Limb (tissue), 2 donors: Measurements from ENCODE around the gene BICDL2.
"Not testable (repeated sequence)": the region's sequence is repeated elsewhere in the genome, so short reads cannot be mapped to it uniquely, and the experiment has no call there.

Experiments used
- DNase-seq, 2 donors: peaks; one replicate each; pipeline ENCODE4 v3.0.0-alpha.2; 2016; ENCODE audit errors: extremely low spot score in 2 of 2

BICDL2 gene

DNA sequence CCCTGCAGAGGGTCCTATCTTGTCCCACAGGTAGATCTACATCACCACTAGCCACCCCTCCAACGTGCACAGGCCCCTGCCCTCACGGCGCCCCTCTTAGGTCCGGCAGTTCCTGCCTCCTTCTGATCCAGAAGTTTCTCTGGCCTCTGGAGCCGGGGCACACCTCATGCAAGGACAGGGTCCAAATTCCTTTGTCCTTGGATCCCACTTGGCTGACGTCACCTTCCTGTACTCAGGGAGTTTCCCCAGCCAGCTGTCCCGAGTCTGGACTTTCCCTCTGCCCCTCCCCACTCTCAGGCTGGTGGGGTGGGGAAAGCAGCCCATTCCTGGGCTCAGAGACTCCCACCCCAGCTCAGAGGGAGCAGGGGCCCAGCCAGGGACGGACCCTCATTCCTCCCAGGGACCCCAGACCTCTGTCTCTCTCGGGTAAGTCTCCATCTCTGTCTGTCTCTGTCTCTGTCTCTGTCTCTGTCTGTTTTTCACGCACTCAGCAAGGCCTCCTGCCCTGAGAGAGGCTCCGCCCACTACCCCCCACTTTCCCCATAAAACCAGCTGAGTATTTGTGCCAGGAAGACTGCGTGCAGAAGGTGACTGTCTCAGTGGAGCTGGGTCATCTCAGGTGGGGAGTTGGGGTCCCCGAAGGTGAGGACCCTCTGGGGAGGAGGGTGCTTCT lies 28.5 kb upstream of the BICDL2 start, which contains the start of gene IL32:
TSS of gene IL32 (plus strand) at position 572 of the 673 bp plus-strand sequence. CDS start 172 bp downstream, outside the sequence.
- DNase-seq: peak in 1 of 2 donors; percentile 46

DNA sequence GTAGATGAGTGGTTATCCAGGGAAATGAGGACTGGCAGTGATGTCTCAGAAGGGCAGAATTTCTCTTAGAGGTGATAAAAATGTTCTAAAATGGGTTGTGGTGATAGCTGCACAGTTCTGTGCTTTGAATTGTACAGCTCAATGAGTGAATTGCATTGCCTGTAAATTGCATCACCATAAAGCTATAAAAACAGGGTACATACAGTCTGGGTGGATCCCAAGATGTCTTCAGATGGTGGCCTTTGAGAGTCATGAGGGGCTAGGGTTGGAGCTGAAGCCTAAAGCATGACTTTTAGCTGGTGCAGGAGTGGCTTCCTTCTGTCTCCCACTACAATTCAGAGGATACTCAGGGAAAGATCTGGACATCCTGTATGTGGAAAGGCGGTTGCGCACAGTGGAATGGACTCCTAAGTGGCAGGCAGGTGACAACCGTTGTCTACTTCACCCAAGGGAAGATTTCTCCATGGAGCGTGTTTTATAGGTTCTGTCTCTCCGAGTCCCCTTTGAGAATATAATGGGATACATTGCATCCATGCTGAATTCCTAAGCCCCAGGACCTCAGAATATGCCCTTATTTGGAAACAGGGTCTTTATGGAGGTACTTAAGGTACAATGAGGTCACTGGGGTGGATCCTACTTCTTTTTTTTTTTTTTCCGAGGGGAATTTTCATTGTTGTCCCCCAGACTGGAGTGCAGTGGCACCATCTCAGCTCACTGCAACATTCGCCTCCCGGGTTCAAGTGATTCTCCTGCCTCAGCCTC lies 27.1 kb upstream of the BICDL2 start:
- no peak for DNase-seq

DNA sequence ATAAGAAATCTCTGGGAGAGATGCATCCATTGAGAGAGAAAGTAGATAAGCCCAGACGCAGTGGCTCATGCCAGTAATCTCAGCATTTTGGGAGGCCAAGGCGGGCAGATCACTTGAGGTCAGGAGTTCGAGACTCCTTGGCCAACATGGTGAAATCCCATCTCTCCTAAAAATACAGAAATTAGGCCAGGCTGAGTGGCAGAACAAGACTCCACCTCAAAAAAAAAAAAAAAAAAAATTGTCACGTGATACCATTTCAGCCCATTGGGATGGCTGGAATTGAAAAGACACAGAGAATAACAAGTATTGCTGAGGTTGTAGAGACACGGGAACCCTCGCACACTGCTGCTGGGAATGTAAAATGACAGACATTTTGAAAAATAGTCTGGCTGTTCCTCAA lies 25.8 kb upstream of the BICDL2 start:
- no peak for DNase-seq

DNA sequence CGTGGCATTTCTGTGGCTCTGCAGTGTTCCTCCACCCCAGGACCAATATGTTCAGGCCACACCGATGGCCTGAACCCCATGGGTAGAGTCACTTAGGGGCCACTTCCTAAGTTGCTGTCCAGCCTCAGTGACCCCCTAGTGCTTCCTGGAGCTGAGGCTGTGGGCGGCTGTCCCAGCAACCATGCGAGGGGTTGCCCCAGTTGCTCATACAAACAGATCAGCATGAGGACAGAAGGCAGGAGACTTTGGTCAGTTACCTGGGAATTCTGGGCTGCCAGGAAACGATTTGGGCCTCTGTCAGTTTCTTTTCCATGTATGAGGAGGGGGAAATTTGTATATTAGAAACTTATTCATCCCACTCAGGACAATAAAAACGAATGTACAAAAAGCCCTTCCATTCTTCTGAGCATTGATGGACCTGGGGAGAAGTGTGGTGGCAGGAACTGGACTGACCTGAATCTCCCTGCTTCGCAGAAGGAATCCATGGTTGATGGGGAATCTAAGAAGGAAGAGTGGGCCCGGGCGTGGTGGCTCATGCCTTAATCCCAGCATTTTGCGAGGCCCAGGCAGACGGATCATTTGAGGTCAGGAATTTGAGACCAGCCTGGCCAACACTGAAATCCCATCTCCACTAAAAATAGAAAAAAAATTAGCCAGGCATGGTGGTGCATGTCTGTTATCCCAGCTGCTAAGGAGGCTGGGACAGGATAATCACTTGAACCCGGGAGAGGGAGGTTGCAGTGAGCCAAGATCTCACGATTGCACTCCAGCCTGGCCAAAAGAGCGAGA lies 23.8 kb upstream of the BICDL2 start:
- no peak for DNase-seq

DNA sequence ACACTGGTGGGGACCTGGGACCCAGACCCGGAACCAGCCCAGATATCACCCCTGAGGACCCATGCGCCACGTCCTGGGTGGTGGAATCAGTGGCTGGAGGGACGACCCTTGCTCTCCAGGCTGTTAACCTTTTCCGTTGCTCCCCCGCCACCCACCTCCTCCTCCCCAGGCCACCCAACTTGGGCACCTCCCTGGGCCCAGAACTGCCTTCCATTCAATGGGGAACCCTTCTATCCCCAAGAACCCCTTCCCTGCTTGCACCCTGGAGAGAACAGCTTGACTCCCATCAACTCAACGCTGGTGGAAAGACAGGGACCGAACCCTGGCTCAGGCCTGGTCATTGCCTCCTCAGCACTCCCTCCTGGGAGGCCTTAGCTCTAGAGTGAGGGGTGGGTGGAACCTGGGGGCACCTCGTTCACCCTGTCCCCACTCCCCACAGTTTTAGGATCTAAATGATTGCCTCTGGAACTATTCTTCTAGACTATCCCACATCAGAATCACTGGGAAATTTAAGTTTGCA lies 23.0 kb upstream of the BICDL2 start:
- DNase-seq: no peak

DNA sequence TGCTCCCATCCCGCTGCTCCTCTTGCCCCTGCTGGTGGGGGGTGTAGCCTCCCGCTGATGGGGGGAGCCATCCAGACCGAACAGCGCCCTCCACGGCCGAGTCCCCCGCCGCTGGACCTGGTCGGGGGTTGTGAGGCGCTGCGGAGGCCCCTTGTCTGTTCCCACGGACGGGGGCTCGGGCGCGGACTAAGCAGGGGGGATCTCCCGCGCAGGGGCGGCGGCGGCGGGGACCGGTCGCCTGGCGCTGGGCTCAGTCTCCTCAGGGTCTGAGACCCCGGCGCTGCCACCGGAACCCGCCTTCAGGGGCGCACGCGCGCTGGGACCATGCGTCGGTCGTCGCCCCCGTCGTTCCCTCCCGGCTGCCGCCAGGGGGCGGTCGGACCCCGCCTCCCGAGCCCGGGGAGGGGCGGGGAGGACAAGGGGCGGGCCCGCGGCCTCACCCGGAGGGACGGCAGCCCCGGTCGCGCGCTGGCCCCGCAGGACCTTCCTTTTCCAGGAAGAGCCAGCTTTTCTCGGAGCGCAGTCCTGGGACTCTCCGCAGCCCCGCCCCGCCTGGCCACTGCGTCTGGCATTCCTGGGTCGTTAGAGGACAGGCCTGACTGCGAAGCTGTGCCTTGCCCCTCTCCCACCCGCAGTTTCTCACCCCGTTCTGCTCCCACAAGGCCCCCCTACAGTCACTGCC lies 22.4 kb upstream of the BICDL2 start:
- peak; percentile 83 to 93 for DNase-seq

DNA sequence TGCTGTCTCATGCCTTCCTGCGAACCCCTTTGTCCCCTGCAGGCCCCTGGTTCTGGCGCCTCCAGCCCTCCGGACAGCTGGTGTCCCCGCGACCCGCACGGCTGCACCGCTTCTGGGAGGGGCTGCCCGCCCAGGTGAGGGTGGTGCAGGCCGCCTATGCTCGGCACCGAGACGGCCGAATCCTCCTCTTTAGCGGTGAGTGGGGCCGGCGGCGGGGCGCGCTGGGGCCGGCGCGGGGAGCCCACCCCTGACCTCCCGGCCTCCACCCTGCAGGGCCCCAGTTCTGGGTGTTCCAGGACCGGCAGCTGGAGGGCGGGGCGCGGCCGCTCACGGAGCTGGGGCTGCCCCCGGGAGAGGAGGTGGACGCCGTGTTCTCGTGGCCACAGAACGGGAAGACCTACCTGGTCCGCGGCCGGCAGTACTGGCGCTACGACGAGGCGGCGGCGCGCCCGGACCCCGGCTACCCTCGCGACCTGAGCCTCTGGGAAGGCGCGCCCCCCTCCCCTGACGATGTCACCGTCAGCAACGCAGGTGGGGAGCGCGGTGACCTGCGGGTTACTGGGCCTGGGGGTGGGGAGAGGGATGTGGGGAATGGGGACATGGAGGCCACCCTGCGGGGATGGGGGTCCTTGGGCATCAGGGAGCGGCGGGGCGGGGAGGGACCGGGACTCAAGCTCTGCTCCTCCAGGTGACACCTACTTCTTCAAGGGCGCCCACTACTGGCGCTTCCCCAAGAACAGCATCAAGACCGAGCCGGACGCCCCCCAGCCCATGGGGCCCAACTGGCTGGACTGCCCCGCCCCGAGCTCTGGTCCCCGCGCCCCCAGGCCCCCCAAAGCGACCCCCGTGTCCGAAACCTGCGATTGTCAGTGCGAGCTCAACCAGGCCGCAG lies 21.6 kb upstream of the BICDL2 start:
- peak in 1 of 2 donors; percentile 65 for DNase-seq

DNA sequence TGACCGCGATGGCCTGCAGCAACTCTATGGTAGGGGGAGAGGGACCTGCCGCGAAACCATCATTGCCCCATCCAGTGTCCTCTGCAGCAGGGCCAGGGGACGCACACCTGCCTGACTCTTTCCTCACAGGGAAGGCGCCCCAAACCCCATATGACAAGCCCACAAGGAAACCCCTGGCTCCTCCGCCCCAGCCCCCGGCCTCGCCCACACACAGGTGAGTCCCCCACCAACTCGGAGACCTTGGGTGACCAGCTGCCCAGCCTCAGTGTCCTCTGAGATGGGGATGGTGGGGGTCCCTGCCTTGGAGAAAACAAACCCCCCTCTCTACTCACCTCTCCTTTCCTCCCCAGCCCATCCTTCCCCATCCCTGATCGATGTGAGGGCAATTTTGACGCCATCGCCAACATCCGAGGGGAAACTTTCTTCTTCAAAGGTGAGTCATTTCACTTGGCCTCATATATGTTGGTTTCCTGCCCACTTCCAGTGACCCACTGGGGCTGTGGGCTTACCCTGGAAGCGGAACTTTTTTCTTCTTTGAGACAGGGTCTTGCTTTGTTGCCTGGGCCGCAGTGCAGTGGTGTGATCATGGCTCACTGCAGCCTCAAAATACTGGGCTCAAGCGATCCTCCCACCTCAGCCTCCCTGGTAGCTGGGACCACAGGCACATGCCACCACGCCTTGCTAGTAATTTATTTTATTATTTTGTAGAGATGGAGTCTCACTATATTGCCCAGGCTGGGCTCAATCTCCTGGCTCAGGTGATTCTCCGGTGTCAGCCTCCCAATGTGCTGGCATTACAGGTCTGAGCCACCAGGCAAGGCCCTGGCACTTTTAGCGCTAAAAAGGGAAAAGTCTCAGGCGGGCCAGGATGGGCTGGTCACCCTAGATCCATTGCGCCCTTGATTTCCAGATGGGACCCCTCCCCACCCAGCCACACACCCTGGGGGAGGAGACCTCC lies 20.7 kb upstream of the BICDL2 start:
- DNase-seq: no peak

DNA sequence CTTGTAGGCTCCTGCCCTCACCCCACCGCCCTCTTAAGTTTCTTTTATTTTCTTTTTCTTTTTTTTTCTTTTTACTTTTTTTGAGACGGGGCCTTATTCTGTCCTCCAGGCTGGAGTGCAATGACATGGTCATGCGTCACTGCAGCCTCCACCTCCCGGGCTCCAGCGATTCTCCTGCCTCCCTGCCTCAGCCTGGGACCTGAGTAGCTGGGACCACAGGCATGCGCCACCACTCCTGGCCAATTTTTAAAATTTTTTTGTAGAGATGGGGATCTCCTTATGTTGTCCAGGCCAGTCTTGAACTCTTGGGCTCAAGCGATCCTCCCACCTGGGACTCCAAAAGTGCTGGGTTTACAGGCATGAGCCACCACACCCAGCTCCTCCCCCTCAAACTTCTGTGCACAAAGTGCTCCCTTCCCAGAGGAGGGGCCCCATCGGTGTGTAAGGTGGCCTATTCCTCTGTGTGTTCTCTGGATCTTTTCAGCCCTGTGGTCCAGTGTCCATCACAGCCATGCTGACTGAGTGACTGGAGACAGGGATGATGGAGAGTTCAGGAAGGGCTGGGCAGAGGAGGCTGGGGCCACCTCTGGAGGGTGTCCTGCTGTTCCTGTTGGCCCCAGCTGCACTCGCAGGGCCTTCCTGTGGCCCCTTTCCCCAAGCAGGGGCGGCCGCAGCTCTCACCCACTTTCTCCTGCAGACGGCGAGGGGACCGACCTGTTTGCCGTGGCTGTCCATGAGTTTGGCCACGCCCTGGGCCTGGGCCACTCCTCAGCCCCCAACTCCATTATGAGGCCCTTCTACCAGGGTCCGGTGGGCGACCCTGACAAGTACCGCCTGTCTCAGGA lies 19.8 kb upstream of the BICDL2 start:
- DNase-seq: no peak

- not testable (repeated sequence) for DNase-seq
These were observed 19.0 kb upstream of the BICDL2 start for GRCh38 chr16:3055734-3056115.

- no peak for DNase-seq
These were observed 18.4 kb upstream of the BICDL2 start for GRCh38 chr16:3054965-3055733.

- DNase-seq: not testable (repeated sequence)
These were observed 16.6 kb upstream of the BICDL2 start for GRCh38 chr16:3053330-3053710.

GRCh38 chr16:3052571-3053329 lies 16.0 kb upstream of the BICDL2 start:
- not testable (repeated sequence) for DNase-seq

DNA sequence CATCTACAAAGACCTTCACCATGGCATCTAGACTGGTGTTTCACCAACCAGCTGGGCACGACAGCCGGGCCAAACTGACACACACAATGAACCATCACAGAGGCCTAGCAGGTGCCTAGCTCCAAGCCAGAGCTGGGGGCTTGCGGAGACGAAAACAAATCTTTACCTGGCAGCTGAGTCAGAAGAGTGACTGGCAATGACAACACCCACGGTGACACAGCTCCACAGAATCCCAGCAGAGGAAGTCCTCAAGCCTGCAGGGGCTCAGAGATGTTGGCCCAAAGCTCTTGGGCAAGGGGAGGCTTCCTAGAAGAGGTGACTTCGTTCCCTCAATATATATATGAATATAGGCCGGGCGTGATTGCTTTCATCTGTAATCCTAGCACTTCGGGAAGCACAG lies 14.8 kb upstream of the BICDL2 start:
- DNase-seq: no peak

GRCh38 chr16:3051009-3051408 lies 14.3 kb upstream of the BICDL2 start:
- no peak for DNase-seq

DNA sequence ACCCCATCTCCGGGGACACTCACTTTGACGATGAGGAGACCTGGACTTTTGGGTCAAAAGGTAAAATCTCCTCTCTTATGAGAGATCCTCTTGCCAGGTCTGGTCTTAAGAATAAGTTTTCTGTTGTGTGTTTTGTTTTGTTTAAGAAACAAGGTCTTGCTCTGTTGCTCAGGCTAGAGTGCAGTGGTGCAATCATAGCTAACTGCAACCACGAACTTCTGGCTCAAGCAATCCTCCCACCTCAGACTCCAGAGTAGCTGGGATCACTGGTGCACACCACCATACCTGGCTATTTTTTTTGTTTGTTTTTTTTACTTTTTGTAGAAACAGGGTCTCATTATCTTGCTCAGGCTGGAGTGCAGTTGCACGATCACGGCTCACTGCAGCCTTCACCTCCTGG lies 13.7 kb upstream of the BICDL2 start:
- DNase-seq: no peak
